Natural killer cell (primary cell): ENCODE measurements around the gene LAMTOR5. TPM values are rescaled to one million over a fixed set of nuclear protein-coding genes. Genes with fewer than 3 reads are reported as not detected.

Source experiments
- ATAC-seq, 3 donors: fragments of 150-1000 bp in 2 of 3; fragments of 200-7000 bp in 1 of 3; cut with Tn5 transposase; 1 replicate in 1 of 3; 2 replicates in 2 of 3; pipeline ENCODE4 v1.10.0; 2021; ENCODE audit warnings: mild to moderate bottlenecking in 2 of 3, moderate library complexity in 2 of 3
- DNase-seq, 2 donors: peaks; one replicate each; pipeline versions ENCODE4 v3.0.0 to v3.0.0-alpha.2; 2013 to 2021; ENCODE audit warnings: mixed read lengths in 1 of 2
- H3K27ac ChIP-seq: one replicate; pipeline ENCODE4 v1.5.1; 2013; ENCODE audit warnings: mild to moderate bottlenecking, low read length
- H3K27me3 ChIP-seq: one replicate; pipeline ENCODE4 v1.6.1; 2013; ENCODE audit warnings: low read length; ENCODE audit not compliant: control insufficient read depth, insufficient read depth
- H3K36me3 ChIP-seq: one replicate; pipeline ENCODE4 v1.6.1; 2013; ENCODE audit warnings: low read length; ENCODE audit not compliant: control insufficient read depth, insufficient read depth
- H3K4me1 ChIP-seq: one replicate; pipeline ENCODE4 v1.6.1; 2013; ENCODE audit warnings: low read length; ENCODE audit not compliant: control insufficient read depth, insufficient read depth
- H3K4me3 ChIP-seq: one replicate; pipeline ENCODE4 v1.5.1; 2013; ENCODE audit warnings: low read length
- H3K9me3 ChIP-seq: one replicate; pipeline ENCODE4 v1.6.1; 2013; ENCODE audit warnings: low read length; ENCODE audit not compliant: control insufficient read depth, insufficient read depth
- H3K27ac Mint-ChIP-seq, 2 donors: one replicate each; pipeline ENCODE4 v1.8.0; 2022; ENCODE audit warnings: mild to moderate bottlenecking in 2 of 2, mixed read lengths in 2 of 2, moderate library complexity in 1 of 2
- H3K27me3 Mint-ChIP-seq, 2 donors: one replicate each; pipeline ENCODE4 v1.8.0; 2022; ENCODE audit warnings: low read depth in 2 of 2, mixed read lengths in 2 of 2
- H3K36me3 Mint-ChIP-seq: one replicate; pipeline ENCODE4 v1.8.0; 2022; ENCODE audit warnings: mixed read lengths
- H3K4me1 Mint-ChIP-seq, 2 donors: one replicate each; pipeline ENCODE4 v1.8.0; 2022; ENCODE audit warnings: mixed read lengths in 2 of 2
- H3K4me3 Mint-ChIP-seq: one replicate; pipeline ENCODE4 v1.8.0; 2022; ENCODE audit warnings: mild to moderate bottlenecking, moderate library complexity, mixed read lengths
- H3K9me3 Mint-ChIP-seq, 2 donors: one replicate each; pipeline ENCODE4 v1.8.0; 2022; ENCODE audit warnings: mixed read lengths in 2 of 2
- CTCF ChIP-seq: fragments of 200-600 bp; IDR thresholded peaks from one replicate; pipeline ENCODE4 v1.8.0; 2022; ENCODE audit warnings: antibody characterized with exemption
- WGBS: methylation state at CpG from one replicate; pipeline ENCODE4 v1.1.7; 2013; ENCODE audit warnings: missing lambda C conversion rate; ENCODE audit not compliant: insufficient coverage; 5-methylcytosine and 5-hydroxymethylcytosine counted together
- intact Hi-C: fragments of 100-400 bp; cut with micrococcal nuclease; formaldehyde crosslinking; loops from one replicate; pipeline ENCODE4 v1.14.2; 2022
- total RNA-seq, 4 donors: library from RNA; stranded (reverse); fragments of 120-200 nt in 1 of 4; gene quantifications; one replicate each; pipeline versions ENCODE4 v1.2.3 to v1.2.4, GENCODE V29; 2013 to 2022

LAMTOR5 gene
- total RNA-seq: 100 to 1,000 TPM in 1 of 3 donors, 10 to 100 TPM in 2; 86.1 to 102 (median 90.4) TPM
- 72.2 TPM for total RNA-seq (2013)

GRCh38 chr1:110407260-110408210 is at the start of gene LAMTOR5:
LAMTOR5 (minus strand) TSS chr1:110407694; CDS start chr1:110407620, 74 bp downstream.
- DNase-seq (peak; percentile 89 to 95), ATAC-seq (peak; percentile 93 to 97 (median 96))
- H3K27ac Mint-ChIP-seq: peak within 1 kb of the TSS; percentile 98 to 100
- H3K4me3 Mint-ChIP-seq: peak within 1 kb of the TSS; percentile 99
- H3K4me1 ChIP-seq: peaks cover 20% of the 10 kb centered on the region
- H3K36me3 Mint-ChIP-seq: no peaks in the 10 kb centered on the region
- no peak for TF ChIP-seq CTCF
- intact Hi-C loops: loop anchor here (1.0 to 5.0 kb wide), 2 partner anchors 68 to 200 kb away; partner anchors contain the start of gene RBM15
- no peaks in the 10 kb centered on the region for H3K27me3 Mint-ChIP-seq
- peak within 1 kb of the TSS; percentile 89 for H3K27ac ChIP-seq
- no peaks in the 10 kb centered on the region for H3K9me3 ChIP-seq
- H3K9me3 Mint-ChIP-seq: no peaks in the 10 kb centered on the region
- H3K4me3 ChIP-seq: peak within 1 kb of the TSS; percentile 88
- under 1% methylated on average over 76 of the region's 76 CpGs for WGBS
- no peaks in the 10 kb centered on the region for H3K27me3 ChIP-seq
- H3K36me3 ChIP-seq: peaks cover 28% of the 10 kb centered on the region
- peaks cover 24 to 30% of the 10 kb centered on the region in 2 donors for H3K4me1 Mint-ChIP-seq

- Histone ChIP-seq H3K27me3 (no peaks in the 10 kb centered on the region), H3K36me3 (no peaks in the 10 kb centered on the region), H3K27ac (no peak overlapping the region), H3K4me1 (no peaks in the 10 kb centered on the region), H3K9me3 (no peaks in the 10 kb centered on the region), H3K4me3 (no peak overlapping the region)
- Mint-ChIP-seq H3K36me3 (no peaks in the 10 kb centered on the region), H3K4me1 (no peaks in the 10 kb centered on the region), H3K27ac (no peak overlapping the region), H3K4me3 (no peak overlapping the region), H3K27me3 (peaks cover 3% of the 10 kb centered on the region in 2 donors), H3K9me3 (no peaks in the 10 kb centered on the region)
- no peak for TF ChIP-seq CTCF
- intact Hi-C loops: no loop called here
- ATAC-seq (no peak), DNase-seq (no peak)
- WGBS: 83% methylated on average over 5 of the region's 5 CpGs
Observed at GRCh38 chr1:110457206-110457605, 49.7 kb upstream of the LAMTOR5 start.

GRCh38 chr1:110455151-110455550 is 47.7 kb upstream of the LAMTOR5 start:
- no peak for DNase-seq
- Histone ChIP-seq H3K4me3 (no peak overlapping the region), H3K4me1 (no peaks in the 10 kb centered on the region), H3K36me3 (no peaks in the 10 kb centered on the region), H3K9me3 (no peaks in the 10 kb centered on the region), H3K27me3 (no peaks in the 10 kb centered on the region), H3K27ac (no peak overlapping the region)
- intact Hi-C loops: no loop called here
- Mint-ChIP-seq H3K9me3 (no peaks in the 10 kb centered on the region), H3K36me3 (no peaks in the 10 kb centered on the region), H3K27ac (no peak overlapping the region), H3K4me3 (no peak overlapping the region), H3K4me1 (no peaks in the 10 kb centered on the region), H3K27me3 (peaks cover 10 to 18% of the 10 kb centered on the region in 2 donors)
- 93% methylated on average over 8 of the region's 8 CpGs for WGBS
- no peak for TF ChIP-seq CTCF
- ATAC-seq: no peak
